Natural killer cell treated with Interleukin-12 subunit alpha and Interleukin-12 subunit beta and Interleukin-15 and Interleukin-18, amount 100 ng/mL, for 72 hours (primary cell): ENCODE measurements around the gene RGL3. TPM values are rescaled to one million over a fixed set of nuclear protein-coding genes. Genes with fewer than 3 reads are reported as not detected.
"Not testable (repeated sequence)": the region's sequence is repeated elsewhere in the genome, so short reads cannot be mapped to it uniquely, and the experiment has no call there.

Experiments used
- ATAC-seq, 2 donors: fragments of 150-1000 bp; cut with Tn5 transposase in 1 of 2; sonication (Bioruptor Pico), chemical (Tn5 transposase) in 1 of 2; 2 replicates each; pipeline ENCODE4 v1.10.0; 2021
- DNase-seq: peaks from one replicate; pipeline ENCODE4 v3.0.0; 2022; ENCODE audit warnings: low spot score
- H3K27ac Mint-ChIP-seq, 2 donors: 1 replicate in 1 of 2; 2 replicates in 1 of 2; pipeline ENCODE4 v1.8.0; 2022; ENCODE audit warnings: mixed read lengths in 2 of 2, mild to moderate bottlenecking in 1 of 2, moderate library complexity in 1 of 2
- H3K27me3 Mint-ChIP-seq, 2 donors: 1 replicate in 1 of 2; 2 replicates in 1 of 2; pipeline ENCODE4 v1.8.0; 2022; ENCODE audit warnings: mixed read lengths in 2 of 2
- H3K36me3 Mint-ChIP-seq: one replicate; pipeline ENCODE4 v1.8.0; 2022; ENCODE audit warnings: mixed read lengths
- H3K4me1 Mint-ChIP-seq, 2 donors: 1 replicate in 1 of 2; 2 replicates in 1 of 2; pipeline ENCODE4 v1.8.0; 2022; ENCODE audit warnings: low read depth in 2 of 2, mixed read lengths in 2 of 2, mild to moderate bottlenecking in 1 of 2
- H3K4me3 Mint-ChIP-seq: one replicate; pipeline ENCODE4 v1.8.0; 2022; ENCODE audit warnings: mixed read lengths
- H3K9me3 Mint-ChIP-seq: 2 replicates; pipeline ENCODE4 v1.8.0; 2022; ENCODE audit warnings: mixed read lengths
- total RNA-seq, 2 donors: library from RNA; stranded (reverse); gene quantifications; one replicate each; pipeline ENCODE4 v1.2.3, GENCODE V29; 2022

Gene RGL3
- total RNA-seq, 2 donors from 2014 or later: not detected

GRCh38 chr19:11397089-11397610, 22.0 kb downstream of the RGL3 start:
- Mint-ChIP-seq H3K4me3 (no peak overlapping the region), H3K27ac (no peak overlapping the region), H3K4me1 (no peaks in the 10 kb centered on the region), H3K36me3 (no peaks in the 10 kb centered on the region), H3K9me3 (no peaks in the 10 kb centered on the region), H3K27me3 (peaks cover 11 to 13% of the 10 kb centered on the region in 2 donors)
- DNase-seq: peak; percentile 60
- ATAC-seq: peak in 1 of 2 donors; percentile 24

DNA sequence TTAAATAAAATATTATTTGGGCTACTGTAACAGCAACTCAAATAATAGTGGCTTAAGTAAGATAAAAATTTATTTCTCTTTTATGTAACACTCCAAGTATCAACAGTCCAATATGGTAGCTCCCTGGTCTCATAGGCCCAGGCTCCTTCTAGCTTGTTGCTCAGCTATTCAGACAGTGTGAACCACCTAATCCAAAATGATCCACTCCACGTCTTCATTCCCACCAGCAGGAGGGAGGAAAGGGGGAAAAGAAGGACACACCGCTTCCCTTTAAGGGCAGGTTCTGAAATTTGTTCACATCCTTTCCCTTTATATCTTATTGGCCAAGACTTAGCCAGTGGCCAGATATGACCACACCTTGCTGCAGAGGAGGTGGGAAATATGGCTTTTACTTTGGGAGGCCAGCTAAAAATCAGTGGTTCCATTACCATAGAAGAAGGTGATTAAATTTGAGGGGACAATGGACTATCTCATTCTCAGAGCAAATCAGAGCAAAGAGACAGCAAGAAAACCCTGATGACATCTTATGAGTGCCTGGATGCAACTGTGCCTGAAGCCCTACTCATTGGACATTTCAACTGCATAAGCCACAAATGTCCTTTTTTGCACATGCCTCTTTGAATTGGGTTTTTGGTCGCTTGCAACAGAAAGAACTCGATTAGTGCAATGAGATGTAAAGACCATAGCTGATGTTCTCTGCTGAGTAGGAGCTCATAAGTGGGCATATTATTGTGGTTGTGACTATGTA, 28.0 kb downstream of the RGL3 start:
- ATAC-seq (no peak), DNase-seq (no peak)
- no peaks in the 10 kb centered on the region for H3K4me1 Mint-ChIP-seq
- no peak overlapping the region for H3K4me3 Mint-ChIP-seq
- H3K27me3 Mint-ChIP-seq: peaks cover 5 to 13% of the 10 kb centered on the region in 2 donors
- H3K36me3 Mint-ChIP-seq: no peaks in the 10 kb centered on the region
- H3K27ac Mint-ChIP-seq: no peak overlapping the region
- H3K9me3 Mint-ChIP-seq: no peaks in the 10 kb centered on the region

DNA sequence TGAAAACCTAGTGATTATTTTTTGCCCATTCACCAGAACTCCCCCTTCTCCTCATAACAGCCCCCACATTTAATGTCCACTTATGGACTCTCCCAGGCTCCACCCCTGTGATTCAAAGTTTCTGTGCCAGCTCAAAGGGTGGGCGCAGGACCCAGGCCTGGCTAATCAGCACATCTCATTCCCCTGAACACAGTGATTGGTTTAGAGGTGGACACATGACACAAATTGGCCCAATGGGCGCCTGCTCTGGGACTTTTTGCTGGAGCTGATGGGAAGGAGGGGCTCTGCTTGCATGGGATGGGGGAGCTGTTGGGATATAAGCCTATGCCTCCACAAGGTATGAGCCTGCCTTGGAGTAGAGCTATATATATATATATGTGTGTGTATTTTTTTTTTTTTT, 28.8 kb downstream of the RGL3 start:
- DNase-seq: no peak
- no peak for ATAC-seq
- Mint-ChIP-seq H3K9me3 (no peaks in the 10 kb centered on the region), H3K27ac (no peak overlapping the region), H3K4me3 (no peak overlapping the region), H3K4me1 (no peaks in the 10 kb centered on the region), H3K36me3 (no peaks in the 10 kb centered on the region), H3K27me3 (peaks cover 4 to 10% of the 10 kb centered on the region in 2 donors)

DNA sequence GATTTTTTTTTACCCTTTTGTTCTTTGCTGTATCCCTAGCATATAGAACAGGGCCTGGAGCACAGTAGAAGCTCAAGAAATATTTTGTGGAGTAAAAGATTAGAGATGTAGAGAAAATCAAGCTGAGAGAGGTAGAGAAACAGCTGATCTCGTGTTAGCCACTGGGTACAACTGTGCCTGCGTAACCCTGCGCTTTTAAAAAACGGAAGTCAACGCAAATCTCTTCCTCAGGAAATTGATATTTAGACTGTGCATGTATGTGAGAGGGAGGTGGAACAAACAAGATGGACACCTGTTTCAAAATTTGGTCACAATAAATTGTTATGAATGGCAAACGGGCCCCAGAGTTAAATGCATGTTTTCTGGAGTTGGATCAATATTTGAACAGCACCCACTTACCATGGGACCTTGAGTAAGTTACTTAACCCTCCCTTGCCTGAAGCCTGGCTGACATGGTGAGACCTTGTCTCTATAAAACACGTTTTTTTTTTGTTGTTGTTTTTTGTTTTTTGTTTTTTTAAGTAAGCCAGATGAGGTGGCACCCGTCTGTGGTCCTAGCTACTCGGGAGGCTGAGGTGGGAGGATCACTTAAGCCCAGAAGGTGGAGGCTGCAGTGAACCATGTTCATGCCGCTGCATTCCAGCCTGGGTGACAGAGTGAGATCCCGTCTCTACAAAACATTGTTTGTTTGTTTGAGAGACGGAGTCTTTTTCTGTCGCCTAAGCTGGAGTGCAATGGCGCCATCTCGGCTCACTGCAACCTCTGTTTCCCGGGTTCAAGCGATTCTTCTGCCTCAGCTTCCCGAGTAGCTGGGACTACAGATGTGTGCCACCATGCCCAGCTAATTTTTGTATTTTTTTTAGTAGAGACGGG, 31.7 kb downstream of the RGL3 start:
- H3K27me3 Mint-ChIP-seq: no peaks in the 10 kb centered on the region
- no peaks in the 10 kb centered on the region for H3K9me3 Mint-ChIP-seq
- H3K36me3 Mint-ChIP-seq: no peaks in the 10 kb centered on the region
- DNase-seq: no peak
- no peak for ATAC-seq
- peaks cover 6 to 7% of the 10 kb centered on the region in 2 donors for H3K4me1 Mint-ChIP-seq
- H3K27ac Mint-ChIP-seq: no peak overlapping the region
- no peak overlapping the region for H3K4me3 Mint-ChIP-seq

DNA sequence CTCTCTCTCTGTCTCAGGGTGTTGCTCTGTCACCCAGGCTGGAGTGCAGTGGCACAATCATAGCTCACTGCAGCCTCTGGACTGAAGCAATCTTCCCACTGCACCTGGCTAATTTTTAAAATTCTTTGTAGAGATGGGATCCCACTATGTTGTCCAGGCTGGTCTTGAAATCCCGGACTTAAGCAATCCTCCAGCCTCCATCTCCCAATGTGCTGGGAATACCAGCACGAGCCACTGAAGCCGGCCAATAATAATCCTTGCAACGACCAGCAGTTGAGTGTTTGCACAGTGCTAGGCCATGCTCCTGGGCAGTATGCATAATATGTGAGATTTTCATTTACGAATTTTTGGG, 34.4 kb downstream of the RGL3 start:
- Mint-ChIP-seq H3K27ac (no peak overlapping the region), H3K4me1 (peaks cover 23% of the 10 kb centered on the region in 2 donors), H3K9me3 (no peaks in the 10 kb centered on the region), H3K4me3 (no peak overlapping the region), H3K27me3 (no peaks in the 10 kb centered on the region), H3K36me3 (no peaks in the 10 kb centered on the region)
- DNase-seq (no peak), ATAC-seq (no peak)

DNA sequence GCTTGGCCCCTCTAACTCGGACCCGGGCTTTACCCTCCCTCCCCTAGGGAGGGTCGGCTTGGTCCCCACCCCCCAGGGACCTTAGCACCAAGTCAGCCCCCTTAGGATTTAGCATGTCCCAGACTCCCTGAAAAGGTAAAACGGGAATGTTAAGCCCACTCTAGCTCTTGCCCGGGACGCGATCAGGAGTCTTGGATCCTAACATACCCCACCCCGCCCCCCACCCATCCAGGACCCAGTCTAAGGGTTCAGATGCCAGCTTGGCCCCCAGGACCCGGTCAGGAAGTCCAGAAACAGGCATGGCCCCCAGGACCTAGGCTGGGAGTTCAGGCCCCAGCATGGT, 35.4 kb downstream of the RGL3 start:
- no peaks in the 10 kb centered on the region for H3K36me3 Mint-ChIP-seq
- H3K27me3 Mint-ChIP-seq: no peaks in the 10 kb centered on the region
- H3K4me3 Mint-ChIP-seq: no peak overlapping the region
- no peak overlapping the region for H3K27ac Mint-ChIP-seq
- peaks cover 23 to 24% of the 10 kb centered on the region in 2 donors for H3K4me1 Mint-ChIP-seq
- no peak for DNase-seq
- ATAC-seq: no peak
- no peaks in the 10 kb centered on the region for H3K9me3 Mint-ChIP-seq

- Mint-ChIP-seq H3K36me3 (no peaks in the 10 kb centered on the region), H3K27ac (peak overlapping the region in 1 of 2 donors; percentile 43), H3K4me3 (peak overlapping the region; percentile 69), H3K27me3 (no peaks in the 10 kb centered on the region), H3K4me1 (peaks cover 23 to 24% of the 10 kb centered on the region in 2 donors), H3K9me3 (no peaks in the 10 kb centered on the region)
- DNase-seq (no peak), ATAC-seq (no peak)
Observed at GRCh38 chr19:11382898-11383705, 36.0 kb downstream of the RGL3 start.

DNA sequence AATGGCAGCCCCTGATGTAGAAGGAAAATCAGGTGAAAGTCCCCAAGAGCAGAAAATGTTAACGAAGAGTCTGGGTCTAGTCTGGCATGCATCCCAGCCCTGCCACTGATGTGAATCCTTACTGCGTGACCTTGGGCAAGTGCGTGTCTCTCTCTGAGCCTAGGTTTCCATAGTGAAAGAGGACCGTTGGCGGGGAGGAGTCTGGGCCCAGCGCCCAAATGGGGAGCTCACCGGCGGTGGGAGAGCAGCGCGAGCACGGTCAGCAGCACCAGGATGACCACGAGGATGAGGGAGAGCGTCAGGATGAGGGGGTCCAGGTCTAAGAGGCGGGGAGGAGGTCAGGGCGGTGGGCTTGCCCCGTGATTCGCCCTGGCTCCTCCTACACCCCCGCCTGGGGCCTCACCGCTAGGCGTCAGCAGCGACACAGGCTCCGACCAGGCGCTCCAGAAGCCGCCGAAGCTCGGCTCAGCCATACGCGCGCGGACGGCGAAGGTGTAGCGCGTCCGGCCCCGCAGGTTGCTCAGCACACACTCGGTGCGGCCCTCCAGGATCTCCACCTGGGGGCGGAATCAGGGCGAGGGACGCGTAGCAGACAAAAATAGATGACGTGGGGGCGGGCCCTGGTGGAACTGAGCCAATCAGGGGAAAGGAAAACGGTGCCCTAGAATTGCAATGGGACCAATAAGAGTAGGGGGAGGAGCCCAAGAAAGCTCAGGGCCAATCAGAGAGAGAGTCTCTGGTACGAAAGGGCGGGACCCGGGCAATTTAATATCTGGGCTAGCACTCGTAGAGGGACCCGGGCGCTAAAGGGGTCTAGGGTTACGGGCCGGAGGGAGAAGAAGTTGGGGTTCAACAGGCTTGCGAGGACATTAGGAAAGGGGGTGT, 38.2 kb downstream of the RGL3 start:
- Mint-ChIP-seq H3K36me3 (peaks cover 5% of the 10 kb centered on the region), H3K9me3 (no peaks in the 10 kb centered on the region), H3K4me1 (peaks cover 28 to 33% of the 10 kb centered on the region in 2 donors), H3K27me3 (no peaks in the 10 kb centered on the region), H3K4me3 (peak overlapping the region; percentile 92), H3K27ac (peak overlapping the region; percentile 89 to 90)
- ATAC-seq (peak; percentile 91 to 93), DNase-seq (peak; percentile 96)

DNA sequence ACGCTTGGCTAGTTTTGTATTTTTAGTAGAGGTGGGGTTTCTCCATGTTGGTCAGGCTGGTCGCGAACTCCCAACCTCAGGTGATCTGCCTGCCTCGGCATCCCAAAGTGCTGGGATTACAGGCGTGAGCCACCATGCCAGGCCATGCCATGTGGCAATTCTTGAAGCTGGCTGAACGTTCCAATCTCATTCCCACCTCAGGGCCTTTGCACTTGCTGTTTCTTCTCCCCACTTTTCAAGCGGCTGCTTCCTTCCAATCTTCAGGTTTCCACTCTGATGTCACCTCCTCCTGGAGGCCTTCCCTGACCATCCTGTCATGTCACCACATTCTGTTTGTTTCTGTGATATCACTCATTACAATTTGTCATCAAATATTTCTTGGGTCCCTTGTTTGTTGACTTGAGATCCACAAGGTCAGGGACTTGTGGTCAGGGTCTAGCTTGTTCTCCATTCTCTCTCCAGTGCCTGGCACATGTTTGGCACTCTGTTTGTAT, 39.2 kb downstream of the RGL3 start:
- Mint-ChIP-seq H3K27ac (peak overlapping the region; percentile 89 to 90), H3K4me3 (peak overlapping the region; percentile 92), H3K9me3 (no peaks in the 10 kb centered on the region)

GRCh38 chr19:11379269-11379845, 39.8 kb downstream of the RGL3 start:
- not testable (repeated sequence) for H3K27ac Mint-ChIP-seq, H3K36me3 Mint-ChIP-seq, ATAC-seq, H3K4me3 Mint-ChIP-seq, H3K27me3 Mint-ChIP-seq, H3K9me3 Mint-ChIP-seq
- peak; percentile 35 for DNase-seq
- H3K4me1 Mint-ChIP-seq: peaks cover 30 to 33% of the 10 kb centered on the region in 2 donors

More for the DNA sequence above, 39.2 kb downstream of the RGL3 start:
- no peak for ATAC-seq
- Mint-ChIP-seq H3K36me3 (peaks cover 5% of the 10 kb centered on the region), H3K4me1 (peaks cover 33 to 34% of the 10 kb centered on the region in 2 donors), H3K27me3 (no peaks in the 10 kb centered on the region)
- no peak for DNase-seq

GRCh38 chr19:11378319-11379189, 40.6 kb downstream of the RGL3 start:
- DNase-seq: no peak
- Mint-ChIP-seq H3K4me1 (peaks cover 30 to 33% of the 10 kb centered on the region in 2 donors), H3K27me3 (no peaks in the 10 kb centered on the region), H3K27ac (no peak overlapping the region), H3K36me3 (peaks cover 5% of the 10 kb centered on the region), H3K4me3 (peak overlapping the region; percentile 11), H3K9me3 (no peaks in the 10 kb centered on the region)
- no peak for ATAC-seq

DNA sequence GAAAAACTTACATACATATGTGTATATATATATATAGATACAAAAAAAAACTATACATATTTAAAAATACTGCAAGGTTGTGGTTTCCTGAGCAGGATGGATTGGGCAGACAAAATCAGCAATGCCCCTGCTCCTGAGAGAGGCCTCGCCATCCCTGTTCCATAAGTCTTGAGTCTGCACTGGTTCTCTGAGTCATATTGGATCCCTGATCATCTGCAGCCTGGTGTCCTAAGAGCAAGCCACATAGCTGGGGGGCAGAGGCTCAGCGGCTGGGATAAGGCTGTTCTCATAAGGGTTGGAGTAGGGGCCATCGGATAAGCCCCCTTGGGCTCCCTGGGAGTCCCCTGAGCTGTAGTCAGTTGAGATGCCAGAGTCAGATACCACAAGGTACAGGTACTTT, 41.4 kb downstream of the RGL3 start:
- peaks cover 5% of the 10 kb centered on the region for H3K36me3 Mint-ChIP-seq
- no peak for ATAC-seq
- no peaks in the 10 kb centered on the region for H3K9me3 Mint-ChIP-seq
- H3K4me1 Mint-ChIP-seq: peaks cover 28 to 35% of the 10 kb centered on the region in 2 donors
- no peaks in the 10 kb centered on the region for H3K27me3 Mint-ChIP-seq
- no peak for DNase-seq
- H3K4me3 Mint-ChIP-seq: no peak overlapping the region
- H3K27ac Mint-ChIP-seq: peak overlapping the region in 1 of 2 donors; percentile 53
